ENCODE data around the gene HMGXB3.
A peak's percentile ranks its signal among the peaks of the same experiment; 100 is the strongest.
"Not testable (repeated sequence)": the region's sequence is repeated elsewhere in the genome, so short reads cannot be mapped to it uniquely, and the experiment has no call there.

Gene HMGXB3

DNA sequence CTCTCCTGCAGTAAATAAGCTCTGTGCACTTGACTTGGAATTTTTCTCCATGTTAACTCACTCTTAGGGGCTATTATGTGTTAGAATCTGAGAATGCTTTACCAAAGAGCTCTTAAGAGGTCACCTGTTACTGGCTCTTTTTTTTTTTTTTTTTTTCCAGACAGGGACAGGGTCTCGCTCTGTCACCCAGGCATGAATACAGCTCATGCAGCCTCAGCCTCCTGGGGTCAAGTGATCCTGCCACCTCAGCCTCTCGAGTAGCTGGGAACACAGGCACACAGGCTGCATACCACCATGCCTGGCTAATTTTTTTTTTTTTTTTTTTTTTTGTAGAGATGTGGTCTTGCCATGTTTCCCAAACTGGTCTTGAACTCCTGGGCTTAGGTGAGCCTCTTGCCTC lies 22.1 kb downstream of the HMGXB3 start:
- no peak for DNase-seq

DNA sequence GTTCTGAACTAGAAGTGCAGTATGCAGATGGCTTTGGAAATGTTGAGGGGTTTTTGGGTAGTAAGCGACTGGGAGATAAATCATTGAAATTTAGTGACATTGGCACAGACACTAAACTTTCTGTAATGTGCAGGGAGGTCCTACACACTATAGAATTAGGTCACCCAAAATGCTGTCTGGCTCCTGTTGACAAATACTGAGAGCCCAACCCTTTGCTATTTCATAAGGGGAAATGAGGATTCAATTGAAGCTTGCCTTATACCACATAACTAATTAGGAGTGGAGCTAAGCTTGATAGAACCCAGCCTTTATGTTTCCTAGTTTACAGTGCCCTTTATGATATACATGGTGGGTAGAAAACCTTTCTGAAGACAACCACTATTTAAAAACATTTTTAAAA lies 22.6 kb downstream of the HMGXB3 start:
- DNase-seq: no peak

DNA sequence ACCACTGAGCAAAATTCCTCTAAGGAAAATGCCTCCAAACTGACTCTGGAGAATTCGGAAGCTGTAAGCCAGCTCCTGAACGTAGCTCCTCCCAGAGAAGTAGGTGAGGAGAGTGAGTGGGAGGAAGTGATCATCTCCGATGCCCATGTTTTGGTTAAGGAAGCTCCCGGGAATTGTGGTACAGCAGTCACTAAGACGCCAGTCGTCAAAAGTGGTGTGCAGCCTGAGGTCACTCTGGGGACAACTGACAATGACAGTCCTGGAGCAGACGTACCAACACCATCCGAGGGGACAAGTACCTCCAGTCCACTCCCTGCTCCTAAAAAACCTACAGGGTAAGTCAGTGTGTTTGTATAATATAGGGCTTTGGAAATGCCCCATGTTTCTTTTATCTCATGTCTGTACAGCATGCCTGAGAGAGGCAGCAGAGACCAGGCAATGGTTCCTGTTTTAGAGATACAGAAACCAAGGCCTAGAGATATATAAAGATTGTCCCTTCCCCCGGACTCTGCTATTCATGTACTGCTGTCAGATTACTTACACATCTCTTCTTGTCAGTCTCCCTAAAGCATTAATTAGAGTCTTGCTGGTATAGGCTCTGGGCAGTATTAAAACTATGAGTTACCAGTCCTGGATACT lies 23.9 kb downstream of the HMGXB3 start:
- no peak for DNase-seq

DNA sequence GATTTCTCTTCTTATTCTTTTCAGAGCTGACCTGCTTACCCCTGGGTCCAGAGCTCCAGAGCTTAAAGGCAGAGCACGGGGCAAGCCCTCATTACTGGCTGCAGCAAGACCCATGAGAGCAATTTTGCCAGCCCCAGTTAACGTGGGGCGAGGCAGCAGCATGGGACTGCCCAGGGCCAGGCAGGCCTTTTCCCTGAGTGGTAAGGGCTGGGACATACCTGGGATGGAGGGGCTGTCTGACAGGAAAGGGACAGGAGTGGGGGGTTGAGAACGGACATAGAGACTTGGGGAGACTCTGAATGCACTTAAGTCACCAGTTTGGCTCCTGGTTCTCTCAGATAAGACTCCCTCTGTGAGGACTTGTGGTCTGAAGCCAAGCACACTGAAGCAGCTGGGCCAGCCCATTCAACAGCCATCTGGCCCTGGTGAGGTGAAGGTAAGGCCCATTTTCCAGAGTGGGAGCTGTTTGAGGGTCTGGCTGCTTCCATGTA lies 26.2 kb downstream of the HMGXB3 start:
- DNase-seq: no peak

DNA sequence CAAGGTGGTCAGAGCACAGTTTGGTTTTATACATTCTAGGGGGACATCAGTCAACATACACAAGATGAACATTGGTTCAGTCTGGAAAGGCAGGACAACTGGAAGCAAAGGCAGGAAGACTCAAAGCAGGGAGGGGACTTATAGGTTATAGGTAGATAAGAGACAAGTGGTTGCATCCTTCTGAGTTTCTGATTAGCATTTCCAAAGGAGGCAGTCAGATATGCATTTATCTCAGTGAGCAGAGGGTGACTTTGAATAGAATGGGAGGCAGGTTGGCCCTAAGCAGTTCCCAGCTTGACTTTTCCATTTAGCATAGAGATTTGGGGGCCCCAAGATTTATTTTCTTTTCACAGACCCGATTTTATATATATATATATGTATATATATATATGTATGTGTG lies 27.5 kb downstream of the HMGXB3 start:
- not testable (repeated sequence) for DNase-seq

DNA sequence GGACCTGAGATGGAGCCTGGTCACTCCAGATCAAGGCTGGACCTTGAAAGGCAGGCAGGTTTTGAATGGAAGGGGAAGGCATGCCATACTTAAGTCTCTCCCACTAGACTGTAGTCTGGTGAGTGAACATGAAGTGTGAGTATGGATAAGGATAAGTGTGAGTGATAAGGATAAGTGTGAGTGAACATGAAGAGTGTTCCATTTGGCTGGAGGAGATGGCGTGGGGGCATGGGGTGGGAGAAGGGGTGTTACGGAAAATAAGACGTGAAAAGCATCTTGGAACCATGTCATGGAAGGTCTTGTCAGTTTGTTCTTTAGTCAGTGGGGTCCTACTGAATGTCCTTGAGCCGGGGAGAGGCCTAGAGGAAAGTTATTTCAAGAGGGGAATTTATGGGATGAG lies 32.8 kb downstream of the HMGXB3 start:
- DNase-seq: no peak

DNA sequence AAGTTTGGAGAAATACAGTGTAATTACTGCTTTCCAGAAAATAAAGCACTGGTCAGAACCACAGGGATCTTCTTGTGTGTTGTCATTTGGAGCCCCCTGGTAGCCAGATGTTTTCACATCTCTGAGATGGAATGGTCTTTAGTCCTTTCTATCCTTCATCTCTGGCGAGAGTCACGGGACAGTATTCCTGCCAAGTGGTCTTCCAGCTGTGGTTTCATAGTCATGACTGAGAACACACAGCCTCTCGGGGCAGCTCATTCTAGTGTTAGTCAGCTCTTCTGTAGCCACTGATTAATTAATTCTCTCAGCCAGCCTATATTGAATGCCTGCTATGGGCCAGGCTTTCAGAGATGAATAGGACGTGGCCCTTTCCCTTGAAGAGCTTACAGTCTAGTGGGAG lies 34.1 kb downstream of the HMGXB3 start:
- no peak for DNase-seq

DNA sequence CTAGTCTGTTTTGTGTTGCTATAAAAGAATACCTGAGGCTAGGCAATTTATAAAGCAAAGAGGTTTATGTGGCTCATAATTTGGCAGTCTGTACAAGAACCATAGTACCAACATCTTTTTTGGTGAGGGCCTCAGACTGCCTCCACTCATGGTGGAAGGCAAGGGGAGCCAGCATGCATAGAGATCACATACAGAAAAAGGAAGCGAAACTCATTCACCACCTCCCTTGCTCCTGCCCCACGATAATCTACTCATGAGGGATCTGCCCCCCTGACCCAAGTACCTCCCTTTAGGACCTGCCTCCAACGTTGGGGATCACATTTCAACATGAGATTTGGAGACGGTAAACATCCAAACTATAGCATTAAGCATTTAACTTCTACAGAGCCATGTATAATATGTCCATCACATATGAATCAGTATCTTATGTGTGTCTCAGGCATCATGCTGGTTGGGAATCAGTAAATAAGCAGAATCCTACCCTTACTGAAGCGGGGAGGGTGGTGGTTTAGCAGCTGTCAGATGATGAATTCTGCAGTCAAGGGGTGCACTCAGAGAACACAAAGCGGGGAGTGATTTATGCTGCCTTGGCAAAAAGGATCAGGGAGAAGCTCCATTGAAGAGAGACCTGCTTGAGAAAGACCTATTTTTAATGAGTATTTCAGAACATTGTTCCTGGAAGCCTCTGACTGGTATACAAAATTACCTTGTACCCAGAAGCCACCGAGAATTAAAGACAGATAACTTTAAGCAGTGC lies 34.8 kb downstream of the HMGXB3 start:
- DNase-seq: no peak

DNA sequence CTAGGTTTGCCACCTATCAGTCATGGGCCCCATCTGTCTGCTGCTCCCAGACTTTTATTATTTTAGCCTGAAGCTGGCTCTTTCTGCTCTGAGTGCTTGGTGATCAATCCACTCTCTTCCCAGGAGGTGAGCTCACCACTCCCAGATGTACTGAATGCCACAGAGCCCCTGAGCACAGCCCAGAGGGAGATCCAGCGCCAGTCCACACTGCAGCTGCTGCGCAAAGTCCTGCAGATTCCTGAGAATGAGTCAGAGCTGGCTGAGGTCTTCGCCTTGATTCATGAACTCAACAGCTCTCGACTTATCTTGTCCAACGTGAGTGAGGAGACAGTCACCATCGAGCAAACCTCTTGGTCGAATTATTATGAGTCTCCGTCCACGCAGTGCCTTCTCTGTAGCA lies 36.0 kb downstream of the HMGXB3 start:
- no peak for DNase-seq

DNA sequence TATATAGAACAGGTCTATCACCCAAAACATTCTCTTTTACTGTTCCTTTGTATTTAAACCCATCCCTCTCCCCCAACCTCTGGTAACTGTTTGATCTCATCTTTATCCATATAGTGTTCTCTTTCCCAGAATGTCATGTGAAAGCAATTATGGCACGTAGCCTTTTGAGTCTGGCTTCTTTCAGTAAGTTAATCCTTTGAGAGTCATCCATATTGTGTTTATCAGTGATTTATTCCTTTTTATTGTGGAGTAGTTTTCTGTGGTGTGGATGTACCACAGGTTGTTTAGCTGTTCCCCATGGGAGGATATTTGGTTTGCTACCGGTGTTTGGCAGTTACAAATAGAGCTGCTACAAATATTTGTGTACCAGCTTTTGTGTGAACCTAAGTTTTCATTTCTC lies 38.0 kb downstream of the HMGXB3 start:
- DNase-seq: no peak

DNA sequence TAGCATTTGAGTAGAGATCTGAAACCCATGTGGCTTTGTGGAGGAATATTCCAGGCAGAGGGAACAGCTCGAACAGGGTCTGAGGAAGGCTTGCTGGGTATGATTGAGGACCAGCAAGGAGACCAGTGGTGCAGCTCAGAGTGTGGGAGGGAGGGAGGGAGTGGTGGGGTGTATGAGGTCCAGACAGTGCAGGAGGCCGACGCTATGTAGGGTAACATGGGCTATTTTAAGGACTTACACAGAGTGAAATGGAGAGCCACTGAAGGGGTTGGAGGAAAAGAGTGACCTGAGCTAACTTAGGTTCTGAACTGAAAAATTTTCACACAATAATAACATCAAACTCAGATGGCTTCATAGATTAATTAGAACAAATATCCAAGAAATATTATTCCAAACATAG lies 41.9 kb downstream of the HMGXB3 start:
- DNase-seq: no peak

DNA sequence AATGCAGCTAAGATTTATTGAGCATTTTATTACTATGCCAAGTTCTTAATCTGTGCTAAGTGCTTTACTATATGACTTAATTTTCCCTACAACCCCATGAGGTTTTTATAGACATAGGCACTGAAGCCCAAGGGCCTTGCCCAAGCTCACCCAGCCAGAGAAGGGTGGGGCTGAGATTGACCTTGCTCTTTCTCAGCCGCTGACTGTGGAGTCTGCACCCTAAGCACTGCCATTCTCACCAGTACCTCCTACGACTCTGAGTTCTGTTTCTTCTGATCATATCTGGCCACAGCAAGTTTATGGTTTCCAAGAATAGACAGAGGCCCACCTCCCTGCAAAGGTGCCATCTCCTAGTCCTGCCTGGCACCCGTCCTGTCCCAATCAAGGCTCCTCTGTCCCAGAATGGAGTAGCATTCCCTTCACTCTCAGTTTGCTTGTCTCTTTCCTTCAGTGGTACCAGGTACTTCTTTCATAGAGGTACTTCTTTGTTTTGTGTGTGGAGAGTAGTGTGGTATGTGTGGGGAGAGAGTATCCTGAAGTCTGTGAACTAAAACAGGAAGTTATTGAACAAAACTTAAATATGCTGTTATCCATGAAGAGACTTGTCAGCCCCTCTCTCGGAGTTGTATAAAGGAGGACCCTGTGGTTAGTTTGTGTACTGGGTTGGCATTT lies 43.3 kb downstream of the HMGXB3 start:
- no peak for DNase-seq

DNA sequence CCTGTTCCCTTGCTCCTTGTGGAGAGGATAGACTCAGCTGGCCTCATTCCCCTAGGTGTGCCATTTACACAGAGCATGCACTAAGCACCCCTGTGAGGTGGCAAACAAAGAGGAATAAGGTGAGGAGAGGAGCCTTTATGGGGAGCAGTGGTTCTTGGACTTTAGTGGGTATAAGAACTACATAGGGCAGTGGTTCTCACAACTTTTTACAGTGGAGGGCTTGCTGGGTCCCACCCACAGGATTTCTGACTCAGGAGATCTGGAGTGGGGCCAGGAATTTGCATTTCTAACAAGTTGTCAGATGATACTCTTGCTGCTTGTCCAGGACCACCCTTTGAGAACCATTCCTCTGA lies 43.8 kb downstream of the HMGXB3 start:
- no peak for DNase-seq

DNA sequence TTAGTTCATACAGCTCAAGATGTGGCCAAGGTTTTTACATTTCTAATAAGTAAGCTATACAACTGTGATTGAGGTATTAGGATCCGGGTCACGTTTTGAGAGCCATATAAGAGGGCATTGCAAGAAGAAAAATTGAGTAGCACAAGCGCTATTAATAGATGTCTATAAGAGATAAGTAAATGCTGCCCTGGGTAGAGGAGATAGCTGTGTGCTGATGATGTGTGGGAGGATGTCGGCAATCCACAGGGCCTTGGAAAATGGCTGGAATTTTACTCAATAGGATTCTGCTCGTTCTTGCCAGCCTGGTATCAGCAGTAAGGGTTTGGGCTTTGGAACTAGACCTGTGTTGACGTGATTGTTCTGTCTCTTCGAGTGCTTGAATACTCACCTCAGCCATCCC lies 44.2 kb downstream of the HMGXB3 start:
- DNase-seq: no peak

DNA sequence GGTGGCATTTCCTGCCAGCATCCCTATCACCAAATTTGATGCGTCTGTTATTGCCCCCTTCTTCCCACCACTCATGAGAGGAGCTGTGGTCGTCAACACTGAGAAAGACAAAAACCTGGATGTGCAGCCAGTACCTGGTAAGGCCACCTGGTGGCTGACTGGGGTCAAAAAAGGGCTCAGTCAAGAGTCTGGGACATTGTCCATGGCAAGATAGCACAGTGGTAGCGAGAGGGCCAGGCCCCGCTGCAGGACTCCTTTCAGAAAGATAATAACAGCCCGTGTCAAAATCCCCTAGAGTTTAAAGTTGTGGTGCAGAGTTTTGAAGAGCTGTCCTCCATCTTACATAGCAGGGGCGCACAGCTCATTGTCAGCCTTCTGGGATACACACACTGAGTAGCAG lies 45.0 kb downstream of the HMGXB3 start:
- DNase-seq: no peak

DNA sequence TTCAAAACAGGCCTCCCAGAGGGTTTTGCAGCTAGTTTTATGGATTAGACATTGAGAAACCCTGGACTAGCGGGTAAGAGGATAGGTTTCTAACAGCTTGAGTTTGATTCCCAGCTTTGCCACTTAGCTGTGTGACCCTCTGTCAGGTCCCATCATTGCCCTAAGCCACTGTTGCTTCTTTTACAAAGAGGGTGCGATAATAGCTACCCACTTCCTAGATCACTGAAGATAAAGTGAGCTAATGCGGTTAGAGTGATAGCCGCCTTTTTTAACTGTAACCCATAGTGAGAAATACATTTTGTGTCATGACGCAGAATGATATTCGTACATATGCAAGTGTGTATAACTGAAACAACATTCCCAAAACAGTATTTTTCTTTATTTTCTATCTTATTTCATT lies 45.5 kb downstream of the HMGXB3 start:
- no peak for DNase-seq

DNA sequence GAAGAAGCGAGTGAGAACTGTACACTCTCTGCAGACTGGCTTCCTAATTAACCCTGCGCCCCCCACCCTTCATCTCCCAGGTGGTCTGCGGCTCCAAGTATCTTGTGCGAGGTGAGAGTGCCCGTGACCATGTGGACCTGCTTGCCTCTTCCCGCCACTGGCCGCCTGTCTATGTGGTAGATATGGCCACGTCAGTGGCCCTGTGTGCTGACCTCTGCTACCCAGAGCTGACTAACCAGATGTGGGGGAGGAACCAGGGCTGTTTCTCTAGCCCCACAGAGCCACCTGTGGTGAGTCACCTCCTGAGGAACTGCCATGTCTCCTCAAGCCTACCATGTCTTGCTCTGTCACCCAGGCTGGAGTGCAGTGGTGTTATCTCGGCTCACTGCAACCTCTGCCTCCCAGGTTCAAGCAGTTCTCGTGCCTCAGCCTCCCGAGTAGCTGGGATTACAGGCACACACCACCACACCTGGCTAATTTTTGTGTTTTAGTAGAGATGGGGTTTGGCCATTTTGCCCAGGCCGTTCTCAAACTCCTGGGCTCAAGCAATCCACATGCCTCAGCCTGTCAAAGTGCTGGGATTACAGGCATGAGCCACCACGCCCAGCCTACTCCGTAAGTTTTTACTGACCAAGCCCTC lies 49.8 kb downstream of the HMGXB3 start:
- not testable (repeated sequence) for DNase-seq

DNA sequence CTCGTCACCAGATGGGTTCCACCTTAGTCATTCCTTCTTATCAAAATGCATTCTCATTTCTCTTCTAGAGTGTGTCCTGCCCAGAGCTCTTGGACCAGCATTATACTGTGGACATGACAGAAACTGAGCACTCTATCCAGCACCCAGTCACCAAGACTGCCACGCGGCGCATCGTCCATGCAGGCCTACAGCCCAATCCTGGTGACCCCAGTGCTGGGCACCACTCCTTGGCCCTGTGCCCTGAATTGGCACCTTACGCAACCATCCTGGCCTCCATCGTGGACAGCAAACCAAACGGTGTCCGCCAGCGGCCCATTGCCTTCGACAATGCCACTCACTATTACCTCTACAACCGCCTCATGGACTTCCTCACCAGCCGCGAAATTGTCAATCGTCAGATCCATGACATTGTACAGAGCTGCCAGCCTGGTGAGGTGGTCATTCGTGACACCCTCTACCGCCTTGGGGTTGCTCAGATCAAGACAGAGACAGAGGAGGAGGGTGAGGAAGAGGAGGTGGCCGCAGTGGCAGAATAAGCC lies 51.2 kb downstream of the HMGXB3 start:
- no peak for DNase-seq

DNA sequence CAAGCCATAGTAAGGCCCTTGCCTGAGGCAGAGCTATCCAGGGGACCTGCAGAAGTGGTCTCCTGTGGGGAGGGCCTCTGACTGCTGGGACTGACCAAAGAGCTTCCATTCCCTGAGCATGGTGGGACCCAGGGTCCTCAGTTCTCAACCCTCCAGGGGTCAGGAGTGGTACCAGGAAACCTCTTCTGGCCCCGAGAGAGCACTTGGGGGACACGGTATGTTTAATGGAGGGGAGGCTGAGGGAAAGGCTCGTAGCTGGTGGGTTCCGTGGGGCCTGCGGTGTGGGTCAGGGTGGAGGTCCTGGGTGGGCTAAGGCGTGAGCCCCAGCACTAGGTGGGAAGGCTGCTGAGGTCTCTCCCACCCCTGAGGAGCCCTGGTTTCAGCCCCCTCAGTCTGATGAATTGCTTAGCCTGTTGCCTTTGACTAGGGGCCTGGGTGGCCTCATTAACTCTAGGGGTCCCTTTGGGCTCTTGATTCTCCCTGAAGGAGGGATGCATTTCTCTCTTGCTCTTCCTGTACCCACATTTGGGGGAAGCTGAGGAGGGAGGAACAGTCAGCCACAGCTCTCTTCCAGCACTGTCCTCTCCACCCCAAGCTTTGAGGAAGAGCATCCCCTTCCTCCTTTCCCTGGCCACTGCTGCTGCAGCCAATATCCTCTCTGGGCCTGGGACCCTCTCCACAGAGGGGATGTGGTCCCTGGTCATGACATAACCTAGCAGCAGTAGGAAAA lies 51.9 kb downstream of the HMGXB3 start:
- no peak for DNase-seq

DNA sequence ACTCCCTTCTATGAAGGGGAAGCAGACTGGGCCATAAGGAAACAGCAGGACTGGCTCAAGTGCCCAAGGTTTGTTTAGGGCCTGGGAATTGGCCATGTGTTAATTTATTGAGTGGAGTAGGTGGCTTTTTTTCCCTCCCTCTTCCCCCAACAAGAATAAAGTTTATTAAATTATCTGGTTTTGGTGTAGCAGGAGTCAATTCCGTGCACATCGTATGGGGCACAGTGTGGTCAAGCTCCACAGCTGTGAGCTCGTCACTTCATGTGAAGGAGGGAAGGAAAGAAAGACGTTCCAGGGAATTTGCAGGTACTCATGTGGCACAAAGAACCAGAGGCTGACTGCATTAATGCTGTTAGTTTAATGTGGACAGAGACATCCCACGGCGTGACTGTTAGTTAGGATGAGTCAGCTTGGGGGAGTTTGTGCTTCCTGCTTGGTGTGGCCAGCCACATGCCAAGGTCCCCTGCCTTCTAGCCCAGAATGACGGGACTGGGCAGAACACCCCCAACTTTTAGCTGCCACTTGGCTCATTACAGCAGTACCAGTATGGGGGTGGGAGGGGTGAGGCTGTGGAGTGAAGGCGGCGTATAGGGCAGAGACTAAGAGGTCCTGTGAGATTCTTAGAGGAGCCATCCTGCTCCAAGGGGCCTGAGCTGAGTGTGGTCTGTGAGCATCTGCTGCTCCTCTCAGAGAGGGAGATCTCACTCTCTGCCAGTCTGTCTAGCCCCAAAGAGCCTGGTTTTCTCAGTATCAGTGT lies 52.6 kb downstream of the HMGXB3 start:
- peak; percentile 18 to 19 for DNase-seq

DNA sequence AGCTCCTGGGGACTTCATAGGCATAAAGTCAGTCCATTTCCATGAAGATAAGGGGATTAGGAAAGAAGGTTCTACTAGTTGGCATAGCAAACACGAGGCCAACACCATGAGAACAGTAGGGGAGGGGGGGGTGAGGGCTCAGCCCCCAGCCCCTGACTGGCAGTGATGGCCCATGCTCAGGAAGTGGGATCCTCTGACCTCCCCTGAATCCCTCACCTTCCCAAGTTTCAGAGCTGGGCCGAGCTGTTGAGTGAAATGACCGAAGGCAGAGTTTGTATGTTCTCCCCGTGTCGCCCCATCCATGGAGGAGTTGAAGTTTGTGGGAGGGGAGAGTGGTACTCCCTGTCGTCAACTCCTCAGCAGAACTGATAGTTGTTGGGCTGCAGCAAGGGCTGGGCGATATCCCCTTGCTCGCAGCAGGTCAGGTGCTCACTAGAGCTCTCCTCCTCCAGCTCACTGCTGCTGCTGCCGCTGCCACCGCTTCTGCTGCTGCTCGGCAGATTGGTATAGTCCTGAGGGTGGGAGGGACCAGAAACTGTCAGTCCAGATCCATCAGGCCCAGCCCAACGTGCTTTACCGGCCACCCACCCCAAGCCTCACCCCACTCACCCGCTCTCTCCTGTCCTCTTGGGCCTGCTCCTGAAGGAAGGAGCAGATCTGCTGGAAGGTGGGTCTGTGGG lies 53.3 kb downstream of the HMGXB3 start:
- DNase-seq: no peak

Data from AML-193 (cell line).